Measurements from ENCODE around the gene GRIK4.
A peak's percentile ranks its signal among the peaks of the same experiment; 100 is the strongest.

Gene GRIK4

DNA sequence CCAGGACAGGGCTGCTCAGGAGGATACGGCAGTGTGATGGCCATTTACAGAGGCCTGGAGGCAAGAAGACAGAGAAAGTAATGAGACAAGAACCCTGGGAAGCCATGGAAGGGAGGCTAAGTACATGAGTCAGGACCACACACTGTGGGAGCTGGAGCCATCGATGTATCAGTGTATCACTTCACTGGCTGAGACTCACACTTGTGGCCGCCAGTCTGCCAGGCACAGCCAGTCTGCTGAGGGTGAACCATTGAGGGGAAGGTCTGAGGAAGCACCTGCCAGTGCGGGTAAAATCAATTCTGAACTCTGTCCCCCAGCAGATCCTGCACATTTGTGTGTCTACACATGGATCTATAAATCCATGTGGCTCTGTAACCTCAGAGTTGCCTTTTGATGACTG lies 195.6 kb downstream of the GRIK4 start:
- TF ChIP-seq, protein P1, sequence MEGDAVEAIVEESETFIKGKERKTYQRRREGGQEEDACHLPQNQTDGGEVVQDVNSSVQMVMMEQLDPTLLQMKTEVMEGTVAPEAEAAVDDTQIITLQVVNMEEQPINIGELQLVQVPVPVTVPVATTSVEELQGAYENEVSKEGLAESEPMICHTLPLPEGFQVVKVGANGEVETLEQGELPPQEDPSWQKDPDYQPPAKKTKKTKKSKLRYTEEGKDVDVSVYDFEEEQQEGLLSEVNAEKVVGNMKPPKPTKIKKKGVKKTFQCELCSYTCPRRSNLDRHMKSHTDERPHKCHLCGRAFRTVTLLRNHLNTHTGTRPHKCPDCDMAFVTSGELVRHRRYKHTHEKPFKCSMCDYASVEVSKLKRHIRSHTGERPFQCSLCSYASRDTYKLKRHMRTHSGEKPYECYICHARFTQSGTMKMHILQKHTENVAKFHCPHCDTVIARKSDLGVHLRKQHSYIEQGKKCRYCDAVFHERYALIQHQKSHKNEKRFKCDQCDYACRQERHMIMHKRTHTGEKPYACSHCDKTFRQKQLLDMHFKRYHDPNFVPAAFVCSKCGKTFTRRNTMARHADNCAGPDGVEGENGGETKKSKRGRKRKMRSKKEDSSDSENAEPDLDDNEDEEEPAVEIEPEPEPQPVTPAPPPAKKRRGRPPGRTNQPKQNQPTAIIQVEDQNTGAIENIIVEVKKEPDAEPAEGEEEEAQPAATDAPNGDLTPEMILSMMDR (IDR thresholded peaks at IDR 0.05; ENCODE audit: low read depth, low read length, missing control alignments): no peak
- no peak for DNase-seq (ENCODE audit: low read depth)

DNA sequence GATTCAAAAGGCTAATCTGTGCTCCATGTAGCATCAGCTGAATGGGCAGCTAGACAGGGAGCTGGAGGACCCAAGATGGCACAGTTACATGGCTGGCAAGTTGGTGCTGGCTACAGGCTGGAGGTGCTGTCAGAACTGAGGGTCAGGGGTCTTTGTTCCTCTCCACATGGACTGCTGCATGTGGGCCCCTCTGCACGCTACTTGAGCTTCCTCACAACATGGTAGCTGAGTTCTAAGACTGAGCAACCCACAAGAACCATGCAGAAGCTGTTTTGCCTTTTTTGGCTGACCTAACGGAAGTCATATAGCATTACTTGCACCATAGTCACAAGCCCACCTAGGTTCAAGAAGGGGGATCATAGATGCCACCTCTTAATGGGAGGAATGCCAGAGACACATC lies 196.1 kb downstream of the GRIK4 start:
- DNase-seq (ENCODE audit: low read depth): no peak
- no peak overlapping the region for H3K4me3 ChIP-seq (ENCODE audit: low read depth, low read length)
- TF ChIP-seq, protein P1 (IDR thresholded peaks at IDR 0.05; ENCODE audit: low read depth, low read length, missing control alignments): no peak

More for the DNA sequence above, 195.6 kb downstream of the GRIK4 start:
- H3K4me3 ChIP-seq (ENCODE audit: low read depth, low read length): no peak overlapping the region

DNA sequence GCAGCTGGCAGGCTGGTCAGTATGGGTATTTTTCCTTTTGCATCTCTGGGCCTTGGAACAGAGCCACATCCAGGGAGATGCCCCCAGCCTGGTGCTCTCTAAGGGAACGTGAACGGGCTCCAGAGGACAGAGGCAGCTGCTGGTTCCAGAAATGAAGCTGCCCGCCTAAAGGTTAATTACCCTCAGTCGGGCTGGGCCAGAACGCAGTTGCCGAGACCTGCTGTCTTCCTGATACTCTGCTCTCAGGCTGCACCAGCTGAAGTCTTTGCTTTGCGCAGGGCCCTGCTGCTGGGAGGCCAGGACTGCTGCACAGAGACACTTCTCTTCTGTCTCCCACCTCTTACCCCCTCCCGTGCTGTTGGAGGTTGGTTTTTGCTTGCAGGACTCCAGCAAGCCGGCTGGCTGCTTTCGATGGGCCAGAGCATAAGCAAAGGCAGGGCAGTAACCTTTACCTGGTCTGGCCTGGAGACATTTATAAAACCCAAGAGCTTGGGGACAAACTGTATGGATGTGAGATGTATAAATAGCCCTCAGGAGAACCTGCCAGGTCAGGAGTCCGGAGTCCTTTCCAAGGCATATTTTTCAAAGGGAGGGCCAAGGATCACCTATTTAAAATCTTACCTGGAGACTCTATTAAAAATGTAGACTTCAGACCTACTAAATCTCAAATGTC lies 197.1 kb downstream of the GRIK4 start:
- DNase-seq (ENCODE audit: low read depth): no peak
- TF ChIP-seq, protein P1 (IDR thresholded peaks at IDR 0.05; ENCODE audit: low read depth, low read length, missing control alignments): no peak
- no peak overlapping the region for H3K4me3 ChIP-seq (ENCODE audit: low read depth, low read length)

DNA sequence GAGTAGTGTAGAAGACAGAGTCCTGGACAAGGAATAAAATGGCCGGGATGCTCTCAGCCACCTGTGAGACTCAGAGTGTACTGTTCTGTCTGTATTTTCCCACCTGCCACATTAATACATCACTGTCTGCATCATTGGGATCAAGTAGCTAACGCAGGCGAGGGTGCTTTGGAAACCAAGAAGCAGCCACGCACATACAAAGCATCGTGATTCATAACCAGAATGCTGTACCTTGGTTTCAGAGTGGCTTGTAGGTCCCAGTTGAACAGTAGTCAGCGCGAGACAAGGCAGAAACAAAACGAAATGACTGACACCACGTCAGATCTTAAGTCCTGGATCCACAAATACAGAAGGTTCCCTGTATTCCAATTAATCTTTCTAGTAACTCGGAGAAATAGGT lies 198.3 kb downstream of the GRIK4 start:
- no peak overlapping the region for H3K4me3 ChIP-seq (ENCODE audit: low read depth, low read length)
- TF ChIP-seq, protein P1 (IDR thresholded peaks at IDR 0.05; ENCODE audit: low read depth, low read length, missing control alignments): no peak

DNA sequence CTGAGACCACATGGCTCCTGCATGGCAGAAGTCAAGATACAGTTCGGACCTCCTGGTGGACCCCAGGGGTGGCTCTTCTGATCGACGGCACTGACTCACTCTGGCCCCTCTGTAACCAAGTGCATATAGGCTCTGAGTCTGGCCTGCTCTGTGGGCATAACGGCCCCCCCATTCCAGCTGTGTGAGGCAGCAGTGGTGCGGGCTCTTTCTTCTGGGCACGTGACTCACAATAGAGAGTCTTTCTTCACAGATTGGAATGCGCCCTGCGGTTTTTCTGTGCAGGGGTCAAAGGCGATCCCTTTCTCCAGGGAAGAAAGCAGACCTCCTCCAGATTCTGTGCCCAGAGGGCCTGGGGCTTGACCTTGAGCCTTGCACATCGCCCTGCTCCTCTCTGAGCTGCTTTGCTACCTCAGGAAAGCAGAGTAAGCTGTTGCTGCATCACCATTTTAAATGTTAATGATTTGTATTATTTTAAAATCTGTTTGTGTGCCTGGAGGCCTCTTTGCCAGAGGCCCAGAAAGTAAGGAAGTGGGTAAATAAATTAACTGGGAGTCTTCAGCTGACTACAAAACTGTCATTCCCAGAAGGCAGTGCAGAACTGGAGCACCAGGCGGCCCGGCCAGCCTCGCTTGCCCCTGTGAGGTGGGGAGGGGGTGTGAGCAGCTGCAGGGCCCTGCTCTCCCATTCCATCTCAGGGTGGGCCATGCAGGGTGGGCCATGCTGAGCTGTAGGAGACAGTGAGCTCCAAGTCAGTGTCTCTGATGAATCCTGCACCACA lies 199.0 kb downstream of the GRIK4 start:
- H3K4me3 ChIP-seq (ENCODE audit: low read depth, low read length): no peak overlapping the region
- TF ChIP-seq, protein P1 (IDR thresholded peaks at IDR 0.05; ENCODE audit: low read depth, low read length, missing control alignments): no peak
- no peak for DNase-seq (ENCODE audit: low read depth)

More for the DNA sequence above, 198.3 kb downstream of the GRIK4 start:
- peak; percentile 85 for DNase-seq (ENCODE audit: low read depth)

DNA sequence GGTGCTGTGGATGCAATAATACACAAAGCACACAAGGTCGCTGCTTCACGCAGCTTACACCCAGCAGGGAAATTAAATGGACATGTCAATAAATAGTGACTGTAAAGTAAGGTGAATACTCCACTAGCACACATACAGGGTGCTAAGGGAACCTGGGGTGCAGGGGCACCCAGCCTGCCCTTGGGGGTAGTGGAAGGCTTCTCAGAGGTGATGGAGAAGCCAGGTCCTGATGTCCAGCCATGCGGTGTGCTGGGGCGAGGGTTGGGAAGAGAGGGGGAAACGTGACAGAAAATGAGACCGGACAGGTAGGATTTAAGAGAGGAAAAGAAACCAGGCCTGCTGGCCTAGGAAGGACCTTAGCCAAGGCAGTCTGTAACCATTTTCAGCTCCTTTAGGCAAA lies 200.5 kb downstream of the GRIK4 start:
- no peak overlapping the region for H3K4me3 ChIP-seq (ENCODE audit: low read depth, low read length)
- DNase-seq (ENCODE audit: low read depth): no peak
- TF ChIP-seq, protein P1 (IDR thresholded peaks at IDR 0.05; ENCODE audit: low read depth, low read length, missing control alignments): no peak
